ENCODE measurements around the gene BCAR3. TPM values are rescaled to one million over a fixed set of nuclear protein-coding genes. Genes with fewer than 3 reads are reported as not detected.

BCAR3 gene
- total RNA-seq, 4 donors from 2014 or later: 20.2 to 47.2 (median 32.3) TPM

DNA sequence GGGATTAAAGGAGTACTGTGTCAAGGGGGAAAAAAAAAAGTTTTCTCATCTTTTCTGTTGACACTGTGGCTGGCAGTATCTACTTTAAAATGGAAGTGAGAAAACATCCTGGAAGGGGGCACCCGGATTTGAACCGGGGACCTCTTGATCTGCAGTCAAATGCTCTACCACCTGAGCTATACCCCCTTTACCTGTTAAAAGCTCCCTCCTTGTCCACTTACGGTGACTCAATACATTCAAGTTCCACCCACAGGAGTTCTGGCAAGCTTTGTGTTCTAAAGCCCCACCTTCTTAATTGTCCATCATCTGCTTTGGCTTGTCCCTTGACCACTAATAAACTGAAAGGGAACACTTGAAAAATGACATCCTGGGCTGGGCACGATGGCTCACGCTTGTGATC is 165.5 kb downstream of the BCAR3 start:
- H3K4me1 ChIP-seq: no peaks in the 10 kb centered on the region
- TF ChIP-seq POLR2A (IDR thresholded peaks at IDR 0.05; ENCODE audit: low read depth) (no peak), POLR2AphosphoS5 (IDR thresholded peaks at IDR 0.05) (no peak), EP300 (IDR thresholded peaks at IDR 0.05) (no peak)
- 93% methylated on average over 5 of the region's 5 CpGs for WGBS

More for the DNA sequence above, 165.5 kb downstream of the BCAR3 start:
- no peaks in the 10 kb centered on the region for H3K36me3 ChIP-seq
- DNase-seq (ENCODE audit: extremely low spot score): no peak
- no peaks in the 10 kb centered on the region for H3K27me3 ChIP-seq
- H3K27ac ChIP-seq (replicated peaks in 1 of 4): no peak overlapping the region
- H3K4me3 ChIP-seq: no peak overlapping the region
- no peaks in the 10 kb centered on the region for H3K9me3 ChIP-seq
- intact Hi-C loops (cut with DNase I): no loop called here

Other genes starting within 250 kb of the BCAR3 start
- gene FNBP1L, start 233.7 kb downstream of the BCAR3 start, total RNA-seq: 10 to 100 TPM in 3 of 4 donors, 1 to 10 TPM in 1; 9.6 to 23.1 (median 15.5) TPM
- 10 to 100 TPM; 23.3 to 43.4 (median 31.4) TPM for gene DNTTIP2, start 197.4 kb upstream of the BCAR3 start, total RNA-seq
- gene GCLM, start 227.6 kb upstream of the BCAR3 start, total RNA-seq: 10 to 100 TPM in 1 of 4 donors, 1 to 10 TPM in 3; 4.2 to 18.4 (median 6.3) TPM

All from esophagus muscularis mucosa (tissue), 4 donors.